ENCODE data around the gene TRMT11.
A peak's percentile ranks its signal among the peaks of the same experiment; 100 is the strongest.
"Not testable (repeated sequence)": the region's sequence is repeated elsewhere in the genome, so short reads cannot be mapped to it uniquely, and the experiment has no call there.

TRMT11 gene

DNA sequence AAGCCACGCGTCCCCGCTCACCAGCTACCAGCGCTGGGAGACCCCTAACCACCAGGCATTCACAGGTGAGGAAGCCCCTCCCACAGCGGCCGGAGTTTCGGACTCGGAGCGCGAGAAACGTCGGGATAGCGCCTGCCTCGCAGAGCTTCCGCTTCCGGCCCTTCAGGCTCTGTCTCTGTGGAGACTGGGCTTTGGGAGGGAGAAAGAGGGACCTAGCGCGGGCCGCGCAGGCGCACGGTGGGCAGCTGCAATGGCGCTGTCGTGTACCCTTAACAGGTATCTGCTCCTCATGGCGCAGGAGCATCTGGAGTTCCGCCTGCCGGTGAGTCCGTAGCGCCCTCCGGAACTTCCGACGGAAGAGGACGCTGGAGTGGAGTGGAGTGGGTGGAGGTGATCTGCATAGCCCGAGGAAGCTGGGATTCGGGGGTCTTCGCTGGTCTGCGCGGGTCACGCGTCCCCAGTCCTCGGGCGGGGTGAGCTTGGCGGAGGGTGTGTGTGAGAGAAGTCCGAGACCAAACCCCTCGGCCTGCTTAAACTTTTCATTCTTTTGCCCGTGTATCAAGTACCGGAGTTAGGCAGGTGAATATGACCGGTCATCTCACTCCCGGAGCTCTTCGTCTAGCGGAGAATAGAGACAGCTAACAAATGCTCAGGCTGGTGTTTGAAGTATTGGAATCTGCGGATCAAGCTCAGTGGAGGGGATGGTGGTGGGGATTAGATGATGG is at the start of gene TRMT11:
TRMT11 (plus strand) TSS at position 240 of the 725 bp plus-strand sequence; CDS start at position 251, 11 bp downstream.
- peak; percentile 92 for DNase-seq

DNA sequence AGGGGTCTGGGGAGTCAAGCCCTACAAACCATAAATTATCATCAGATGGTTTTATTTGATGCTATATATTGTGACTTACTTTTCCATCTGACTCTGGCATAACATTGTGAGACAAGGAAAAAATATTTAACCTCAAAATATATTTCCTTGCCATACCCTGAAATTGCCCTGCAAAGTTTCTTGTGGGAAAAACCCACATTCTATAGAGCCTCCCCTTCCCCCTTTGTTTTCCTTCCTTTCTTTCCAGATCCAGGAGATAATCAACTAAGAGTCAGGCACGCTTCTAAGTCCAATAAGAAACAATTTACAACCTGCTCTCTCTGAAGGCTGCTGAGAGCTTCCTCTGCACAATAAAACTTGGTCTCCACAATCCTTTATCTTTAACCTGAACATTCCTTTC is 47.3 kb upstream of the TRMT11 start:
- no peak for DNase-seq

DNA sequence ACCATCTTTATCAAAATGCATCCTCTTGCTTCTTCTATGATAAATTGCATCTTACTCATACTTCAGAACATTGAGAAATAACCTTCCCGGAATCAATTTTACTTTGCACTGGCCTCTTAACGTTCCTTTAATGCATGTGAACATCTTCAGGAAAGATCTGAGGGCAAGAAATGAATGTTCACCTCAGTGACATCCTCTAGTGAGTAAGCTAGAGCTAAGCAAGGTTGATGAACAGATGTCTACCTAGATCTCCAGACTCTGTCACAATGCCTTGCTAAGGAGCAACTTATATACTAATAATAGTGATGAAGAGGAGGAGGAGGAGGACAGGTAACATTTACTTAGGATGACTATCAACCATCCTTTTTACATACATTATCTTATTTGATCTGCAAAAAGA is 46.5 kb upstream of the TRMT11 start:
- no peak for DNase-seq

DNA sequence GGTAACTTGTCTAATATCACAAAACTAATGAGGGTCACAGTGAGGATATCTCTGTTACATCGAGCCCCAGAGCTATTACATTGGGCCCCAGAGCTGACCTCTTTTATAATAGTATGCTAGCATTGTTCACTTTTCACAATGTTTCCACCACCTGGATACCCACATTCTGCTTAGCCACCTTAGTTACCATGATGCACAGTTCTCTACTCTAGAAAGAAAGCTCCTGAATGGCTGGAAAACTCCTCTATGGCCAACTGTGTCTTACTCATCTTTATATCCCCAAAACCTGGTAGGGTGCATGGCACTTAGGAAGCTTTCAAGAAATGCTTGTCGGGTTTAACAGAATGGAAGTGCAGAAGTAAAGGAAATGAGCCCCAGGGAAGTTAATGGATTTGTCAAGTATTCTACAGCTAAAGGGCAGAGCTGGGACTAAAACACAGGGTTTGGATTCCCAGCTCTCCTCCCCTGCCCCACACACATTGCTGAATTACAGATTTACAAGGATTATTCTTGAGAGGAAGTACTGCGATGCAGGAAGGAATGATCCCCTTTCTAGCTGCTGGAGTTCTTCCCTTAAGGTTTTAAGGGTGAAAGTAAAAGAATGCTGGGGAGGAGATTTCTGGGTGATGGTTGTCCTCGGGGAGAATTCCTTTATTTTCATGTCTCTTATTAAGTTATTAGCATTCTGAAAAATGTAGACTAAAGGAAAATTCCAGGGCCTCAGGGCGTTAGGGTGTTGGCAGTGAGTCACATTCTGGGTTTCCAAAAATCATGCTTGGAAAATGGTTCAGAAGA is 45.9 kb upstream of the TRMT11 start:
- peak; percentile 88 for DNase-seq

DNA sequence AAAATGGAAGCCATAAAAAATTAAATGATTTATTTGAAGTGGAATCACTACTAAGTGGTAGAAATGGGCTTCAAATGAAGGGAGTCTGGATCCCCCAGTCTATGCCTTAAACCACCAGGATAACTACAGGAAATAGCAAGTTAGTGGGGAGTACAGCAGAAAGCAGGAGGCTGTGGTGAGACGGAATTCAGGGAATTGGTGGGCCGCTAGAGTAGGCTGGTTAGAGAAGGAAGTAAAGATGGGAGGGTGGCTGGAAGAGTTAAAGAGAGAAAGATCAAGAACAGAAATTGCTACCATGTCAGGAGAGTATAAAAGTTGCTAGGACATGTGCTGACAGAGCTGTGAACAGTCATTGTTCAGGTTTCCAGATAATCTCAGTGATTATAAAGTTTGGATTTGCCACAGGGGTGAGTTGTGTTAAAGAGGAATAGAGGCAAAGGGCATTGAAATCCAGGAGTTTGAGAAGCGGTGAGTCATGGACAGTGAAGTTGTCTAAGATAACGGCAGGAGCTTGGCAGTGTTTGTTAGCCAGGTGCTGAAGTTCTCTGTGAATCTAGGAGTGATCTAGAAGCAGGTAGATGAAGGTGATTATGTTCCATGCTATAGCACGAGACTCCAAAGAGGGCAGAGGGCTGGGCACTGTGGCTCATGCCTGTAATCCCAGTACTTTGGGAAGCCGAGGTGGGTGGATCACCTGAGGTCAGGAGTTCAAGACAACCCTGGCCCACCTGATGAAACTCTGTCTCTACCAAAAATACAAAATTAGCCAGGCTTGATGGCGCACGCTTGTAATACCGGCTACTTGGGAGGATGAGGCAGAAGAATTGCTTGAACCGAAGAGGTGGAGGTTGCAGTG is 43.4 kb upstream of the TRMT11 start:
- peak; percentile 78 for DNase-seq

DNA sequence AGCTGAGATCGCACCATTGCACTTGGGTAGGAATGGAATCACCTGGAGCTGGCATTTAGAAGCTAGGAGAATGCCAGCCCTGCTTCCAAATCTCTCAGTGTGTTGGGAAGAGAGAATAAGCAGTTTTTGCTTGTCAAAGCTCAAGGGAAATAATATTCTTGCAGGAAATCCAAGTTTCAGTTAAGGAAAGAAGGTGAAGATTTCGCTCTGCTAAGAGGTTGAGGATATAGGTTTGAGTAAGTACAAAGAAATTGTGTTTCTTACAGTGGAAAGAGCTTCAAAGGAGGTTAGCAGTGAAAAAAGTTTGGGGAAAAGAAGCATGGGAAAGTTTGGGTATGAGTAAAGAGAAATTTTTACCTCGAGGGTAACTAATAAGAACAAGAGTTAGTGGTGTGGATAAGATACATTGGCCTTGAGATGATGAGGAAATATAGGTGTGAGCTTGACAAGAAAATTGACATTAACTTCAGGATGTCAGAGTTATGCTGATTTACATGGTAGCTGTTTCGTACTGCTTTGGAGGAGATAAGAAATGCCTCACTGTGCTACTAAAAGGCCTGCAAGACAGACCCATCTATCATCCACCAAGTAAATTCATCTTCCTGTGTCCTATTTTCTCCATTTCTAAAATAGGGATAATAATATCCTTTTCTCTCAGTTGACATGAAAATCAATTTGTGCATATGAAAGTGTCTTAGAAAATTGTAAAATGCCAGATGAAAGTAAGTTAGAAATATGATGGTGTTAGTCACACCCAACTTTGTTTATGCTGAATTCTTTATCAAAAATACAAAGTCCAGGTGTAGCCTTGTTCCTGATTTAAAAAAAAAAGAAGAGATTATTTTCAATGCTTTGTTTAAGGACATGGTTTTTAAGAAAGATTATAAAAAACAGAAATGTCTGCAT is 42.6 kb upstream of the TRMT11 start:
- DNase-seq = peak; percentile 66

DNA sequence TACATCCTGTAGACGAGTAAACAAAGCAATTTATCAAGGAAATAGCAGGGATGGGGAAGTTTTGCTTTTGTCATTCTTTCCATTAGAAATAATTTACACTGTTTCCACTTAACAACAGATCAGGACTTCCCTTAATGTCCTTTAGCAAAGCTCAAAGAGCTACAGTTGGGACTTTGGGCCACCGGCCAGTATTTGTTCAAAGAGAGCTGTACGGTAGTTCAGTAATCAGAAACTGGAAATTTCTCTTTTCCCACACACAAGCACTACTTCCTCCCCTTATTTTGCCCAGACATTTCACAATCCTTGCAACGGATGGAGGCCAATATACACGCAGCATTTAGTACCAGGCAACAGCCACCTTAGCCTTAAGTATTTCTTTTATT is 41.9 kb upstream of the TRMT11 start:
- DNase-seq = peak; percentile 88

DNA sequence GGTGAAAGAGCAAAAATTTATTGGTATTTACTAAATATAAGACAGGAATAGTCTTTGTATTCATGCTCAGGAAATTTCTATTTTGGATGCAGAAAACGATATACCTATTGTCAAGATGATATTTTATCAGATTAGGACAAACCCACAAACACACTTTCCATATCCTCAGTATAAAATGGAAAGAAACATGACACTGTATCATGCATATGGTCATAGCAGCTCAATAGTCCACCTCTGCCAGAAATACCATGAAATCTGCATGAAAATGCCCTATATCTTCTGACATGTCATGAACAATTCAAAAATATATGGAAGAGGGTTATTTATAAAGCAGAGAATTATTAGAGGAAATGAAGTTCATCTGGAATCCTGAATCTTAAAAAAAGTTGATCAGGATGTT is 41.4 kb upstream of the TRMT11 start:
- no peak for DNase-seq

DNA sequence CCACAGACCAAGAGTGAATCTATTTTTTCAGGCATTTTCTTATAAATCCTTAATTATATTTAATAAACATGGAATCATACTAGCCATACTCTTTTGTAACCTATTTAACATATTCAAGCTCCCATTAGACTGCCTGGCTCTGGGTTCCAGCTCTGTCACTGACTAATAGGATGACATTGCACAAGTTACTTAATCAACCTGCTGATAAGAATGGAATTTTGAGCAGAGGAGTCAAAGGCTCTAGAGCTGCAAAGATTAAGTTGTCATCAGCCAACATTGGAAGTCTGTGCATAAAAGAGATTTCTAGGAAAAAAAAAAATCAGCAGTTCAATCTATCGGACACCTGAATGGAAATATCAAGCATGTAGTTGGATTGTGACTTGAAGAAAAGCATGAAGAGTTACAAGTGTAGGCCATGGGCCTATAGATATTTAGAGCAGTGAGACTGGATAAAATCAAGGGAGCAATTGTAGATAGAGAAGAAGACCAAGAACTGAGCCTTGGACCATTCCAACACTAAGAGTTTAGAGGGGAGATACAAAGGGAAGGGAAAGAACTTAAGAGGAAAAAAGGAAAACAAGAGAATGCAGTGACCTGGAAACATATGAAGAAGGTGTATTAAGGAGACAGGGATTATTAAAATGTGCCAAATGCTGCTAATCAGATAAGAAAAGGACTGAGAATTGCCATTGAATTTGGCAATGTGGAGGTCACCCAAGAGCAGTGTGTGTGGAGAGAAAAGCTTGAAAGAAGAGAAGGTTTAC is 40.8 kb upstream of the TRMT11 start:
- peak; percentile 95 for DNase-seq

DNA sequence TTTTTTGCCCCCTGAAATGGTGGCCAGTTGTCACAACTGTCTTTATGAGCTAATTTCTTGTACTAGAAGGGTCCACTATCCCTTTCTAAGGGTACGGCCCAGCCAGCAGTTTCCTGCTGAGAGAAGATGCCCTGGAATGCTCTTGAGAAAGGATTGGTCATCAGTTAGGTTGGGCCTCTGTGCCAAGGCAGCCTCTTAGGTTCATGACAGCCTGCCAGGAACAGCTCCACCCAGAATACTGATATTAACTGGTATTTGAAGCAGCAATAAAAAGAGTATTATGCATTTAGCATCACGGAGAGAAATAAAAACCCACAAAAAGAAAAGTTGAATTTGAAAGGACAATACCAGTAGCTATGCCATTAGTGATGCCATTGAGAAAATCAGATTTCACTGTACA is 38.7 kb upstream of the TRMT11 start:
- DNase-seq = peak; percentile 93

DNA sequence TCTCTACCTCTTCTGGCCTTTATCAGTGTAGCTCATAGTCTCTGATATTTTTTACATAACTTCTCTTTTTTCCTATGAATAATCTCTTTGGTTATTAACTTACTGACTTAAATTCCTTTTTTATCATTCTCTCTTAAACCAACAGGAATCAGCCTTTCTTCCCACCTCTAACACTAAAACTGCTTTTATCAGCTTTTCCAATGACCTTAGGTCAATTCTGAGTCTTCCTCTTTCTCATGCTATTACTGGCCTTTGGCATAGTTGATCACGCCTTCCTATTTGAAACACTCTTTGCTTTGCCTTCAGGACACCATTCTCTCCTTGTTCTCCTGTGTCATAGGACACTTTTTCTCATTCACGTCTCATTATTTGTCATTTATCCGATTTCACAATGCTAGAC is 37.9 kb upstream of the TRMT11 start:
- DNase-seq = peak; percentile 72

DNA sequence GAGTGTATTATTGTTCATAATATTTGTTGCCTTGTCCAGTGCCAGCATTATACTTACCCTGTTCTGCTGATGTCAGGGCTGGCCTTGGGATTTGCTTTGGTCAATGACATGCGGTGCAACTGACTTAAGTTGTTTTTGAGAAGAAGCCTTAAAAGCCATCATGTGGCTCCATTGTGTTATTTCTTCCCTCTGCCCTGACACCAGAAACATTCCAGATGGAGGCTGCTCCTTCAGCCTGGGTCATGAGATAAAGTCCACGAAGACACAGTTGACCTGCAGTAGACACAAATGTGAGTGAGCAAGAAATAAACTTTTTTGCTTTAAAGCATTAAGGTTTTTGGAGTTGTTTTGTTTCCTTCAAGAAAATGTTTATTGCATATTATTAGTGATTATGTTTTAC is 37.3 kb upstream of the TRMT11 start:
- no peak for DNase-seq

DNA sequence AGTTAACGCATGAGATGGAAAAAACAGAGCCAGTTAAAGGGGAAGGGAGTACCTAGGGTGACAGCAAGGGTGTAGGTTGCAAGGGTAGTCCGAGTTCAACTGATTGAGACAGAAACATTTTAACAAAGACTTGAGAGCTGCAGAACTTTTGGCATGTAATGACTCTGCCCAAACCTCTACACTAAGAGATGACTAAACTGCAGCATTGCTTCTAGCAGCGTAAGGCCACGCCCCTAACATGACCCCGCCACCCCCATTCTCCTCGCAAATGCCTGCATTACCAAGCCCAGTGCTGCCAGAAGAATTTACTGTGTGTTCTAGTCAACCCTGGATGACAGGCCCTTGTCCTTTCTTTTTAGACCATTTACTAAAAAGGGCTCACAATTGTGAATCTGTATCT is 36.0 kb upstream of the TRMT11 start:
- peak; percentile 85 for DNase-seq

DNA sequence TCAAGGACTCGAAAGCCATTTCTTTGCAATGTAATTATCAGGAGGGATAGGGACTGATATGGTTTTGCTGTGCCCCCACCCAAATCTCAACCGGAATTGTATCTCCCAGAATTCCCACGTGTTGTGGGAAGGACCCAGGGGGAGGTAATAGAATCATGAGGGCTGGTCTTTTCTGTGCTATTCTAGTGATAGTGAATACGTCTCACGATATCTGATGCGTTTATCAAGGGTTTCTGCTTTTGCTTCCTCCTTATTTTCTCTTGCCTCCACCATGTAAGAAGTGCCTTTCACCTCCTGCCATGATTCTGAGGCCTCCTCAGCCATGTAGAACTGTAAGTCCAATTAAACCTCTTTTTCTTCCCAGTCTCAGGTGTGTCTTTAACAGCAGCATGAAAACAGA is 35.6 kb upstream of the TRMT11 start:
- not testable (repeated sequence) for DNase-seq

DNA sequence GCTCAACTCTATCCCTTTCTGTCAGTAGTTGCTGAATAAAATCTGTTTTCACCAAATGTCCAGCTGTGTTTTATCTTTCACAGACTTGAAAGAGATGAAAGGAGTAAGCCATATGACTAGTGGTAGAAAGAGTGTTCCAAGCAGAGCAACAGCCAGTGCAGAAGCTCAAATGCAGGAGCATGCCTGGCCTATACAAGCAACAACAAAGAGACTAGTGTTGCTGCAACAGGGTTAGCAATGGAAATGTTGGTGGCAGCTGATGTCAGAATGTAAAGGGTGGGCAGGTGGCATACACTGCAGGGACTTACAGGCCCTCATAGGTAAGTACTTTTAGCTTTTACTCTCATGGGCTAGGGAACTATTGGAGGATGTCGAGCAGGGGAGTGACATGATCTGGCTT is 35.0 kb upstream of the TRMT11 start:
- DNase-seq = no peak

DNA sequence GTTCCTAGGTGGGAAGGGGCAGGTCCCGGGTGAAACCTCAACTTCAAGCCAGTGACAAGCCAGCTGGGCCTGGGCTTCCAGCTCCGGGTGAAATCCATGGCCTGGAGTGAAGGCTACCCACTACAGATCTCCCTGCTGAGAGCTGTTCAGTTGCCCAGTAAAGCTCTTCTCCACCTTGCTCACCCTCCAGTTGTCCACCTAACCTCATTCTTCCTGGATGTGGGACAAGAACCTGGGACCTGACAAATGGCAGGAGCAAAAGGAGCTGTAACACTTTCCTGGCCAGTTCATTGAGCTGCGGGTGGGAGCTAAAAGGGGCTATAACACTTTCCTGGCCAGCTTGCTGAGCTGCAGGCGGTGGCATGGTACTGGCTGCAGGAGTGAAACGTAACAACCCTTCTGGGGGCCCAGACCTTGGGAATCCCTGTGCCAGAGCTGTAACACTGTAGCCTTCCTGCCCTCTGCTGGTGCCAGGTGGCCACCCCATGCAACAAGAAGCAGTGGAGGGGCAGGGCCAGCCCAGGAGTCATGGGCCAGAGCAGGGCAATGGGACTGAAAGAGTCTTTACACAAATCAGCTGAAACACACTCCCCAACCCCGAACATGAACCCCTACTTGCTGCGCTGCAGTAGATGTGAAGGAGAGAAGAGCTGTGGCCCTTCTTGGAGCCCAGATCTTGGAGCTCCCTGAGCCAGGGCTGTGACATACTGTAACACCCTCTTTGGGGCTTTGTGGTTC is 33.4 kb upstream of the TRMT11 start:
- DNase-seq = peak; percentile 41

DNA sequence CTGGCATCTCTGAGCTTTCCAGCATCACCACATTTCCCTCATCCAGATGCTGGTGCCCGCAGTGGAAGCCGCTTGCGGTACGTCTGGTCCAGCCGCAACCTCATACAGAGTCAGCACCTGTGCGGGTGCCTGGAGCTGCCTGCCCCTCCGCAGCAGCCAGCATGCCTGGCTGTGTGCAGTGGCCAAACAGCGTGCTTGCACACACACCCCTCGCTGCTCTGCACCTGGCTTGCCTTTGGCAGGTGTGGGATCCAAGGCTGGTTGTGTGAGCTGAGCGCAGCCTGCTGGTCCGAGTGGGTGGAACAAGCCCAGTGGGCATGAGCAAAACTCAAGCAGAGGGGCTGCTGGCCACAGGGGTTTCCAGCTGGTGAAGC is 32.9 kb upstream of the TRMT11 start:
- DNase-seq = no peak

DNA sequence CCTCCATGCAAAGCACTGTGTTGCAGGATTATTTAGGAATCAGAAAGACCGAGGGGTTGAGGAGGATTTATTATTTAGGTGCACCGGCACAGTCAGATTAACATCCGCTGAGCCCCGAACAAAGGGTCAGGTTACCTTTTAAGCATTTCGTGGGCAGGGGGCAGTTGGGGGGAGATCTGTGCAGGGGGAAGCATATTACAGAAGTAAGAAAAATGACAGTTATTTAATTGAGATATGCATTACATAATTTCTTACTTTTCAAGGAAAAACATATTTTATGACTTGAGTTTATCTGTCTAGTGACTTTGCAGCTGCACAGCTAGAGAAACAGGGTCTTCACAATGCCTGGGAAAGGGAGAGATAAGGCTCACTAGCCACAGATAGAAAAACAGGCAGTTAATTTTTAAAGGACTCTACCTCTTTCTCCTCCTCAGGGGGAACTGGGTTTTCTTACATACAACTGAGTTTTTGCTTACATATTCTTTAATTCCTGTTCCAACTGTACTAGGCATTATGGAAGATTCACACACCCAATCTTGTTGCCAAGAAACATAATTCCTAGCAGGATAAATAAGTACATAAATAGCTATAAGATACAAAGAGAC is 31.5 kb upstream of the TRMT11 start:
- no peak for DNase-seq

DNA sequence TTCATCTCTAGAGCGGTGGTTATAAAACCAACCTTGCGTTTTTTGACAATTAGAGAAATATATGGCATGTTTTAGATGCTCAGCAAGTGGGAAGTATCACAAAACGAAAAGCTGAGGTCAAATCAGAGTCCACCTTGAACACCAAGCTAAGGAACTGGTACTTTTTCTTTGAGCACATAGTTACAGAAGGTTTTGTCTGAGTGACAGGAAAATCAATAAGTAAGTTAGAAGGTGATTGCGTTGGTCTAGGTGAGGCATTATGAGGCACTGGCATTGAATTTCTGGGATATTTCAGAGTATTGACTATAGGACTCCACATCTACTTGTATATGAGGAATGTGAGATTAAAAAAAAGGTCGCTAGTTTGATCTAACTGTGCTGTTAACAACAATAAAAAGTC is 30.4 kb upstream of the TRMT11 start:
- DNase-seq = no peak

Measured in NCI-H226 (cell line).